Dendritic cell treated with granulocyte-macrophage colony-stimulating factor and Interleukin-4, amounts not matched to agents 40 ng/mL and 50 ng/mL, for 4 days (primary cell): Measurements from ENCODE around the gene SLC4A8.

Experiments used
- H3K27ac Mint-ChIP-seq: one replicate; pipeline ENCODE4 v1.8.0; 2022; ENCODE audit warnings: mild to moderate bottlenecking, mixed read lengths
- H3K27me3 Mint-ChIP-seq: one replicate; pipeline ENCODE4 v1.8.0; 2022; ENCODE audit warnings: mild to moderate bottlenecking, mixed read lengths
- H3K36me3 Mint-ChIP-seq: one replicate; pipeline ENCODE4 v1.8.0; 2022; ENCODE audit warnings: low read depth, mixed read lengths
- H3K4me1 Mint-ChIP-seq: one replicate; pipeline ENCODE4 v1.8.0; 2022; ENCODE audit warnings: low read depth, mixed read lengths
- H3K4me3 Mint-ChIP-seq: one replicate; pipeline ENCODE4 v1.8.0; 2022; ENCODE audit warnings: mild to moderate bottlenecking, moderate library complexity, mixed read lengths
- H3K9me3 Mint-ChIP-seq: one replicate; pipeline ENCODE4 v1.8.0; 2022; ENCODE audit warnings: mixed read lengths
- intact Hi-C: fragments of 100-400 bp; cut with micrococcal nuclease; formaldehyde crosslinking; loops from one replicate; pipeline ENCODE4 v1.15.0; 2022

The SLC4A8 gene

DNA sequence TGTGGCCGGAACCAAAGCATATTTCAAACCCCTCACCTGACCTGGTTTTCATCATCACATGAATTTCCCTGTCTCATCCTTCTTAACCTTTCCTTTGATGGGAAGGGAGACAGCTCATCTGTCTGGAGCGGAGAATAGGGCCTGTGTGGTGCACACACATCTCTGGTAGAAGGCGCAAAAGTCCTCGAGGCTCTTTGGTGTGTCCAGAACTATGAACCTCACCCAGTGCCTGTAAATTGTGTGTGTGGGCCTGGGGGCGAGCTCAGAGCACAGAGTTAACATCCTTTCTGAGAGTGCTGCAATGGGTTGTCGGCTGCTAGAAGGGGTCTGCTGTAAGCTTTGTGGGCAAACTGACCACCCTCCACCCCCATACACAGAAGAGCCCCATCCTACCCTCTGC lies 34.2 kb upstream of the SLC4A8 start:
- peaks cover 68% of the 10 kb centered on the region for H3K4me1 Mint-ChIP-seq
- H3K9me3 Mint-ChIP-seq, result no peaks in the 10 kb centered on the region
- peaks cover 8% of the 10 kb centered on the region for H3K36me3 Mint-ChIP-seq
- intact Hi-C loops, result no loop called here
- peak overlapping the region; percentile 96 for H3K27ac Mint-ChIP-seq
- no peaks in the 10 kb centered on the region for H3K27me3 Mint-ChIP-seq
- peak overlapping the region; percentile 94 for H3K4me3 Mint-ChIP-seq

DNA sequence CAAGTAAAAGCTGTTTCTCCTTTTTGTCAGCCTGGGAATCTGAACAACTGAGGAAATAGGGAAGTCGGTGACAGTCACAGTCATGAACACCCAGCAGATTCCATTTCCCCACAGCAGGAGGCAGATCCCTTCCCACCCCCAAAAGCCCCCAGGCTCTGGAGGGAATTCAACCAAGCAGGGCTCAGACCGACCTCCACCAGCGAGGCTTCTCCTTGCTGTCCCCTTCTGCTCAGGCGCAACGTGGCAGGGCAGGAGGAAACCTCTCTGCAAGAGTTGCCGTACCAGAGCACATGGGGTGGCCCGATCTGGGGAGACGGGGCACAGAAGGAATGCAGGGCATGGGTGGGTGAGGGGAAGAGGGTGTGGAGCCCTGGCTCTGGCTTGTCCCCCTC lies 33.7 kb upstream of the SLC4A8 start:
- Mint-ChIP-seq H3K36me3 (peaks cover 8% of the 10 kb centered on the region), H3K27ac (peak overlapping the region; percentile 96), H3K27me3 (no peaks in the 10 kb centered on the region), H3K4me1 (peaks cover 72% of the 10 kb centered on the region), H3K9me3 (no peaks in the 10 kb centered on the region), H3K4me3 (peak overlapping the region; percentile 94)
- intact Hi-C loops, result no loop called here

- H3K27me3 Mint-ChIP-seq, result no peaks in the 10 kb centered on the region
- H3K27ac Mint-ChIP-seq, result peak within 1 kb of the TSS; percentile 96
- H3K4me1 Mint-ChIP-seq, result peaks cover 77% of the 10 kb centered on the region
- H3K36me3 Mint-ChIP-seq, result peaks cover 8% of the 10 kb centered on the region
- H3K9me3 Mint-ChIP-seq, result no peaks in the 10 kb centered on the region
- intact Hi-C loops, result no loop called here
- H3K4me3 Mint-ChIP-seq, result peak within 1 kb of the TSS; percentile 94
Observed at GRCh38 chr12:51391283-51392123, 33.1 kb upstream of the SLC4A8 start, which contains the start of gene GALNT6. Gene GALNT6 (minus strand): TSS chr12:51391406. CDS start chr12:51379781, 11,625 bp downstream.

DNA sequence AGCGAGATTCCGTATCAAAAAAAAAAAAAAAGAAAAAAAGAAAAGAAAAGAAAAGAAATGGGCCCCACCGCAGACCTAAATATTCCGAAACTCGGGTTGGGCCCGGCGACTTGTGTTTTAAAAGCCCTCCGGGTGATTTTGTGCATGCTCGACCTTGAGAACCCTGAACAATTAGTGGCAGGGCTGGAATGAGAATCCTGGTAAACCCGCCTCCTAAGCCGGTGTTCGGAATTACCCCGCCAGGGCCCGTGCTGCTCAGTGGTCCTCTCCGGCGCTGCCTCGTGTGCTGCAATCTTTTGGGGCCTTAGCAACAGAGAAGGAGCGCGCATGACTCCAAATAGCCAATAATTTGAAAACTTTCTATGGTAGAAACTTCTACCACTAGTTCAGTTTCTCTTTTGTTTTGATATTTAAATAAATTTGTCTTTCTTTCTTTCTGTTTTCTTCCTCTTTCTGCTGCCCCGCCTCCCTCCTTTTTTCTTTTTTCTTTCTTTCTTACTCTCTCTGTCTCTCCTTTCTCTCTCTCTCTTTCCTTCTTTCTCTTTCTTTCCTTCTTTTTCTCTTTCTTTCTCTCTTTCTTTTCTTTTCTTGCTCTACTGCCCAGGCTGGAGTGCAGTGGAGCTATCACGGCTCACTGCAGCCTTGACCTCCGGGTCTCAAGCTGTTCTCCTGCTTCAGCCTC lies 31.9 kb upstream of the SLC4A8 start:
- intact Hi-C loops, result no loop called here
- peak overlapping the region; percentile 96 for H3K27ac Mint-ChIP-seq
- no peaks in the 10 kb centered on the region for H3K27me3 Mint-ChIP-seq
- peak overlapping the region; percentile 94 for H3K4me3 Mint-ChIP-seq
- H3K36me3 Mint-ChIP-seq, result peaks cover 8% of the 10 kb centered on the region
- peaks cover 77% of the 10 kb centered on the region for H3K4me1 Mint-ChIP-seq
- H3K9me3 Mint-ChIP-seq, result no peaks in the 10 kb centered on the region

GRCh38 chr12:51393676-51394545 lies 30.7 kb upstream of the SLC4A8 start:
- Mint-ChIP-seq H3K4me1 (peaks cover 76% of the 10 kb centered on the region), H3K27ac (peak overlapping the region; percentile 96), H3K9me3 (no peaks in the 10 kb centered on the region), H3K27me3 (no peaks in the 10 kb centered on the region), H3K4me3 (peak overlapping the region; percentile 46), H3K36me3 (peaks cover 8% of the 10 kb centered on the region)
- intact Hi-C loops, result no loop called here

GRCh38 chr12:51395283-51396230 lies 29.1 kb upstream of the SLC4A8 start:
- H3K36me3 Mint-ChIP-seq, result peaks cover 8% of the 10 kb centered on the region
- H3K4me3 Mint-ChIP-seq, result no peak overlapping the region
- intact Hi-C loops, result no loop called here
- peak overlapping the region; percentile 69 for H3K27ac Mint-ChIP-seq
- no peaks in the 10 kb centered on the region for H3K9me3 Mint-ChIP-seq
- H3K4me1 Mint-ChIP-seq, result peaks cover 60% of the 10 kb centered on the region
- H3K27me3 Mint-ChIP-seq, result no peaks in the 10 kb centered on the region

GRCh38 chr12:51397670-51398069 lies 27.0 kb upstream of the SLC4A8 start:
- H3K4me1 Mint-ChIP-seq, result peaks cover 51% of the 10 kb centered on the region
- H3K9me3 Mint-ChIP-seq, result no peaks in the 10 kb centered on the region

DNA sequence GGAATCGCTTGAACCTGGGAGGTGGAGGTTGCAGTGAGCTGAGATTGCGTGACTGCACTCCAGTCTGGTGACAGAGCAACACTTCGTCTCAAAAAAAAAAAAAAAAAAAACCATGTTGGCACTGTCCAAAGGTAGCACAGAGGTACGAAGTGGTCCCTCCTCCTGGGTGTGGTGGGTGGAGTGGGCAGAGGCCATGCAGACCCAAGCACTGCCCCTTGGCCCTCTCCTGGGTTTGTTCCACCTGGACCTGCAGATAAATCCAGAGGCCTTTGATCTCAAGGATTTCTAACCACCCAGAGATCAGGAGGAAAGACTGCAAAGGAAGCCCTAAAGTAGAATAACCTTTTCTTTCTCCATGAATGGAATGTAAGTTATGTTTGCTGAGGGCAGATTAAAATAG lies 24.7 kb upstream of the SLC4A8 start:
- Mint-ChIP-seq H3K4me1 (peaks cover 47% of the 10 kb centered on the region), H3K4me3 (no peak overlapping the region), H3K27ac (no peak overlapping the region), H3K36me3 (no peaks in the 10 kb centered on the region), H3K9me3 (no peaks in the 10 kb centered on the region), H3K27me3 (no peaks in the 10 kb centered on the region)
- intact Hi-C loops, result no loop called here

More at GRCh38 chr12:51397670-51398069, 27.0 kb upstream of the SLC4A8 start:
- no peaks in the 10 kb centered on the region for H3K36me3 Mint-ChIP-seq
- H3K27me3 Mint-ChIP-seq, result no peaks in the 10 kb centered on the region
- H3K27ac Mint-ChIP-seq, result no peak overlapping the region
- H3K4me3 Mint-ChIP-seq, result no peak overlapping the region
- intact Hi-C loops, result no loop called here

DNA sequence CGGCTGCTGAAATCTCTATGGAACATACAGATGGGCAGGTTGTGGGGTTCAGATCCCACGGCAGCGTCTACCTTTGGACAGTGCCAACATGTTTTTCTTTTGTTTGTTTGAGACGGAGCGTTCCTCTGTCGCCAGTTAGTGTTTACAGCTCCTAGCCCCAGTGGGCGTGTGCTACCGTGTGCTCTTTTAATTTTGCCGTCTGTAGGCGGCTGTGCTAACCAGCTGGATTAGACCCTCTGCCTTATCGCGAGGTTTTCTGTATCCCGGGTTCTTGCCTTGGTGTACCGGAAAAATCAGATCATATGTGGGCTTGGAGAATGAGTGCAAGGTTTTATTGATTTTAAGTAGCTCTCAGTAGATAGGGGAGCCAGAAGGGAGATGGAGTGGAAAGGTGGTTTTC lies 23.6 kb upstream of the SLC4A8 start:
- H3K9me3 Mint-ChIP-seq, result no peaks in the 10 kb centered on the region
- peaks cover 38% of the 10 kb centered on the region for H3K4me1 Mint-ChIP-seq
- H3K27me3 Mint-ChIP-seq, result no peaks in the 10 kb centered on the region
- intact Hi-C loops, result no loop called here
- H3K4me3 Mint-ChIP-seq, result no peak overlapping the region
- no peaks in the 10 kb centered on the region for H3K36me3 Mint-ChIP-seq
- H3K27ac Mint-ChIP-seq, result no peak overlapping the region

DNA sequence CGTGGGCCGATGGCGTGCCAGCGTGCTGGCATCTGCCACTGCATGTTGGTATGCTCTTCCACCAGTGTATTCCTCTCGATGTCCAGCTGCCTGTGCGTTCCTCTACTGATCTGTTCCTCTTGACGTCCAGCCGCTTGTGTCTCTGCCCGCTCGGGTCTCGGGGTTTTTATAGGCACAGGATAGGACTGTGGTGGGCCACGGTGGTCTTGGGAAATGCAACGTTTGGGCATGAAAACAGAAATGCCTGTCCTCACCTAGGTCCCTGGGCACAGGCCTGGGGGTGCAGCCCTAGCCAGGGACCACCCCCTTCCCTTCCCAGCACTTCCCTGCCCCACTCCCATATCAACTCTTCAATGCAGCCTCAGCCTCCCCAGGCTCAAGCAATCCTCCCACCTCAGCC lies 23.1 kb upstream of the SLC4A8 start:
- no peaks in the 10 kb centered on the region for H3K27me3 Mint-ChIP-seq
- peak overlapping the region; percentile 6 for H3K27ac Mint-ChIP-seq
- peaks cover 35% of the 10 kb centered on the region for H3K4me1 Mint-ChIP-seq
- no peak overlapping the region for H3K4me3 Mint-ChIP-seq
- H3K36me3 Mint-ChIP-seq, result no peaks in the 10 kb centered on the region
- H3K9me3 Mint-ChIP-seq, result no peaks in the 10 kb centered on the region
- intact Hi-C loops, result no loop called here

- peaks cover 35% of the 10 kb centered on the region for H3K4me1 Mint-ChIP-seq
- no peak overlapping the region for H3K4me3 Mint-ChIP-seq
- H3K27ac Mint-ChIP-seq, result no peak overlapping the region
Observed at GRCh38 chr12:51401900-51402299, 22.7 kb upstream of the SLC4A8 start.

GRCh38 chr12:51403159-51403558 lies 21.5 kb upstream of the SLC4A8 start:
- Mint-ChIP-seq H3K9me3 (no peaks in the 10 kb centered on the region), H3K27me3 (no peaks in the 10 kb centered on the region), H3K36me3 (no peaks in the 10 kb centered on the region), H3K27ac (no peak overlapping the region), H3K4me1 (peaks cover 26% of the 10 kb centered on the region), H3K4me3 (no peak overlapping the region)
- intact Hi-C loops, result no loop called here

More at GRCh38 chr12:51401900-51402299, 22.7 kb upstream of the SLC4A8 start:
- no peaks in the 10 kb centered on the region for H3K27me3 Mint-ChIP-seq
- no peaks in the 10 kb centered on the region for H3K36me3 Mint-ChIP-seq
- intact Hi-C loops, result no loop called here
- no peaks in the 10 kb centered on the region for H3K9me3 Mint-ChIP-seq

DNA sequence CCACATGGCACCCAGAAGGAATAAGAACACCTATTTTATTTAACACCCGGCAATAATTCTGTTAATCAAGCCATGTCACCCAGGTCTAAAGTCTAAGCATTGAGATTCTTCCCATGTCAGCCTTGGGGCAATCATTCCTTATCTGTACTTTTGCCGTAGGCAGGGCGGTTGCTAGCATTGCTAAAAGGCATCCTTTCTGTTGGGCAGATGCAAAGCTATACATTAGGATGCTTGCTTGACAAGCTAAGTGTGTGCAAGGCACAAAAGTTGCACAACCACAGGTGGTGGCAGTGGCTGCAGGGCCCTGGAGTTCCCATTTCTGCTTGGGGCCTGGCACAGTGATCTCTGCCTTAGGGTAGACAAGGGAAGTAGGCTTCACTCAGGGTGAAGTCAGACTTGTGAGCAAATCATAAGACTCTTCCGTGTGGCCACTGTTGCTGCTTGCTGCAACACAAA lies 20.9 kb upstream of the SLC4A8 start:
- H3K27ac Mint-ChIP-seq, result peak overlapping the region; percentile 79
- no peaks in the 10 kb centered on the region for H3K9me3 Mint-ChIP-seq
- H3K4me3 Mint-ChIP-seq, result peak overlapping the region; percentile 46
- H3K36me3 Mint-ChIP-seq, result no peaks in the 10 kb centered on the region
- no peaks in the 10 kb centered on the region for H3K27me3 Mint-ChIP-seq
- H3K4me1 Mint-ChIP-seq, result peaks cover 21% of the 10 kb centered on the region
- intact Hi-C loops, result no loop called here
